ENCODE results near the gene CCDC85C. TPM values are rescaled to one million over a fixed set of nuclear protein-coding genes. Genes with fewer than 3 reads are reported as not detected.
A peak's percentile ranks its signal among the peaks of the same experiment; 100 is the strongest.

The CCDC85C gene
- polyA plus RNA-seq, 4 donors: 17.6 to 42.3 (median 28.6) TPM

DNA sequence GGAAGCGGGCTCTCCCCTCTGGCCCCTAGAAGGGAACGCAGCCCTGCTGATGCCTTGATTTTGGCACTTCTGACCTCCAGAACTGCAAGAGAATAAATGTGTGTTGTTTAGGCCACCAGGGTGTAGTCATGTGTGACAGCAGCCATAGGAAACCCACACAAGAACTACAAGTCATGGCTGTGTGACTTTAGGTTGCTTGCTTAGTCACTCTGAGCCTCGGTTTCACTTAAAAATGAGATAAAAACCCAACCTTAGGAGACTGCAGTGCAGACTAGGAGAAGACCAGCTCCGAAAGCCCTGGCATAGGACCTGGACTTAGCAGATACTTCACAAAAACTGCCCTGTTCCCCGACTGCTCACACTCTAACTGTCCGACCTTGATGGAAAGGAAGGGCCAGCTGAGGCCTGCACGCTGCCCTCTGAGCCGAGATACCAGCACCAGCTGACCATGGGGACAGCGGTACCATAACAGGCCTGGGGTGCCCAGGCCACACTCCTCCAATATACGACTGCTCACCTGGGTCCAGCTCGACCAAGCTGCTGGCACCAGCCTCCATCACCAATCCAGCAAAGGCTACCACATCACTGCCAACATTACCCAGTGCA lies 53.5 kb downstream of the CCDC85C start:
- H3K27ac ChIP-seq (ENCODE audit: low read depth in 1 of 3, low read length in 2 of 3): no peak overlapping the region
- FAIRE-seq: no peak
- 88 to 91% (median 89%) methylated on average over 11 of the region's 11 CpGs for WGBS, 3 donors

GRCh38 chr14:99549684-99550083 lies 54.3 kb downstream of the CCDC85C start:
- Histone ChIP-seq H3K4me1 (ENCODE audit: control insufficient read depth in 3 of 3, insufficient read depth in 2 of 3, low read depth in 1 of 3, low read length in 2 of 3) (peaks cover 8 to 67% (median 14%) of the 10 kb centered on the region in 3 donors), H3K9me3 (ENCODE audit: control insufficient read depth in 2 of 2, insufficient read depth in 1 of 2, low read depth in 1 of 2, low read length in 1 of 2) (no peaks in the 10 kb centered on the region), H3K27me3 (ENCODE audit: control insufficient read depth in 3 of 3, insufficient read depth in 3 of 3, low read length in 3 of 3) (no peaks in the 10 kb centered on the region), H3K36me3 (ENCODE audit: control insufficient read depth in 3 of 3, insufficient read depth in 2 of 3, low read depth in 1 of 3, low read length in 3 of 3) (peaks cover 0 to 19% (median 0%) of the 10 kb centered on the region in 3 donors), H3K27ac (ENCODE audit: low read depth in 1 of 3, low read length in 2 of 3) (peak overlapping the region in 1 of 3 donors; percentile 14), H3K4me3 (ENCODE audit: low read depth in 1 of 3, low read length in 3 of 3) (no peak overlapping the region)
- WGBS, 3 donors: 77 to 82% (median 81%) methylated on average over 10 of the region's 10 CpGs
- FAIRE-seq (no peak), DNase-seq (no peak)

More for the DNA sequence above, 53.5 kb downstream of the CCDC85C start:
- no peaks in the 10 kb centered on the region for H3K27me3 ChIP-seq (ENCODE audit: control insufficient read depth in 3 of 3, insufficient read depth in 3 of 3, low read length in 3 of 3)
- peaks cover 8 to 75% (median 14%) of the 10 kb centered on the region in 3 donors for H3K4me1 ChIP-seq (ENCODE audit: control insufficient read depth in 3 of 3, insufficient read depth in 2 of 3, low read depth in 1 of 3, low read length in 2 of 3)
- no peaks in the 10 kb centered on the region for H3K9me3 ChIP-seq (ENCODE audit: control insufficient read depth in 2 of 2, insufficient read depth in 1 of 2, low read depth in 1 of 2, low read length in 1 of 2)
- H3K36me3 ChIP-seq (ENCODE audit: control insufficient read depth in 3 of 3, insufficient read depth in 2 of 3, low read depth in 1 of 3, low read length in 3 of 3): peaks cover 0 to 14% (median 0%) of the 10 kb centered on the region in 3 donors
- DNase-seq: no peak
- no peak overlapping the region for H3K4me3 ChIP-seq (ENCODE audit: low read depth in 1 of 3, low read length in 3 of 3)

- no peaks in the 10 kb centered on the region for H3K27me3 ChIP-seq (ENCODE audit: control insufficient read depth in 3 of 3, insufficient read depth in 3 of 3, low read length in 3 of 3)
- peaks cover 0 to 24% (median 0%) of the 10 kb centered on the region in 3 donors for H3K36me3 ChIP-seq (ENCODE audit: control insufficient read depth in 3 of 3, insufficient read depth in 2 of 3, low read depth in 1 of 3, low read length in 3 of 3)
- no peak for DNase-seq
- peak overlapping the region in 1 of 3 donors; percentile 14 for H3K27ac ChIP-seq (ENCODE audit: low read depth in 1 of 3, low read length in 2 of 3)
- H3K4me1 ChIP-seq (ENCODE audit: control insufficient read depth in 3 of 3, insufficient read depth in 2 of 3, low read depth in 1 of 3, low read length in 2 of 3): peaks cover 8 to 60% (median 8%) of the 10 kb centered on the region in 3 donors
- FAIRE-seq: no peak
- no peak overlapping the region for H3K4me3 ChIP-seq (ENCODE audit: low read depth in 1 of 3, low read length in 3 of 3)
- no peaks in the 10 kb centered on the region for H3K9me3 ChIP-seq (ENCODE audit: control insufficient read depth in 2 of 2, insufficient read depth in 1 of 2, low read depth in 1 of 2, low read length in 1 of 2)
- 73 to 76% (median 76%) methylated on average over 10 of the region's 10 CpGs for WGBS, 3 donors
These were observed 55.0 kb downstream of the CCDC85C start for GRCh38 chr14:99548871-99549515.

DNA sequence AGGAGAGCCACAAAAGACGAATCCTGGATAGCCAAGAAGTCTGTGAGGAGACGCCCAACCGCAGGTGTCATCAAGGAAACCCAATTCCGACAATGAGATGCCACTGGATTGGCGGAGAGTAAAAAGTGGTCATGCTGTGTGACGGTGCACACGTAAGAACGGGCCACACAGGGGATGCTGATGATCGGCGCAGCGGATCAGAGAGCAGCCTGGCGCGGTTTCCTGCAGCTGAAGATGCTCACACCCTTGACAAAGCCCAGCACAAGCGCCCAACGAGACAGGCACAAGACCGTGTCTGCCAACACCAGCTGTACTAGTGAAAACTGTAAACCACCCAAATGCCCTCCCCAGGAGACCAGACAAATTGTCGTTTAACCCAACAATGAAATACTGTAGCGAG lies 55.8 kb downstream of the CCDC85C start:
- 89 to 95% (median 89%) methylated on average over 18 of the region's 18 CpGs for WGBS, 3 donors
- Histone ChIP-seq H3K9me3 (ENCODE audit: control insufficient read depth in 2 of 2, insufficient read depth in 1 of 2, low read depth in 1 of 2, low read length in 1 of 2) (no peaks in the 10 kb centered on the region), H3K4me3 (ENCODE audit: low read depth in 1 of 3, low read length in 3 of 3) (no peak overlapping the region), H3K27ac (ENCODE audit: low read depth in 1 of 3, low read length in 2 of 3) (no peak overlapping the region), H3K4me1 (ENCODE audit: control insufficient read depth in 3 of 3, insufficient read depth in 2 of 3, low read depth in 1 of 3, low read length in 2 of 3) (peaks cover 6 to 54% (median 8%) of the 10 kb centered on the region in 3 donors), H3K27me3 (ENCODE audit: control insufficient read depth in 3 of 3, insufficient read depth in 3 of 3, low read length in 3 of 3) (no peaks in the 10 kb centered on the region), H3K36me3 (ENCODE audit: control insufficient read depth in 3 of 3, insufficient read depth in 2 of 3, low read depth in 1 of 3, low read length in 3 of 3) (peaks cover 0 to 28% (median 0%) of the 10 kb centered on the region in 3 donors)
- no peak for FAIRE-seq
- no peak for DNase-seq

GRCh38 chr14:99546234-99546879 lies 57.6 kb downstream of the CCDC85C start:
- peaks cover 0 to 50% (median 9%) of the 10 kb centered on the region in 3 donors for H3K4me1 ChIP-seq (ENCODE audit: control insufficient read depth in 3 of 3, insufficient read depth in 2 of 3, low read depth in 1 of 3, low read length in 2 of 3)
- no peak for FAIRE-seq
- H3K36me3 ChIP-seq (ENCODE audit: control insufficient read depth in 3 of 3, insufficient read depth in 2 of 3, low read depth in 1 of 3, low read length in 3 of 3): peaks cover 0 to 30% (median 0%) of the 10 kb centered on the region in 3 donors
- no peaks in the 10 kb centered on the region for H3K9me3 ChIP-seq (ENCODE audit: control insufficient read depth in 2 of 2, insufficient read depth in 1 of 2, low read depth in 1 of 2, low read length in 1 of 2)
- no peak overlapping the region for H3K27ac ChIP-seq (ENCODE audit: low read depth in 1 of 3, low read length in 2 of 3)
- no peak for DNase-seq
- H3K4me3 ChIP-seq (ENCODE audit: low read depth in 1 of 3, low read length in 3 of 3): no peak overlapping the region
- H3K27me3 ChIP-seq (ENCODE audit: control insufficient read depth in 3 of 3, insufficient read depth in 3 of 3, low read length in 3 of 3): no peaks in the 10 kb centered on the region
- WGBS, 3 donors: 58 to 69% (median 69%) methylated on average over 13 of the region's 13 CpGs

DNA sequence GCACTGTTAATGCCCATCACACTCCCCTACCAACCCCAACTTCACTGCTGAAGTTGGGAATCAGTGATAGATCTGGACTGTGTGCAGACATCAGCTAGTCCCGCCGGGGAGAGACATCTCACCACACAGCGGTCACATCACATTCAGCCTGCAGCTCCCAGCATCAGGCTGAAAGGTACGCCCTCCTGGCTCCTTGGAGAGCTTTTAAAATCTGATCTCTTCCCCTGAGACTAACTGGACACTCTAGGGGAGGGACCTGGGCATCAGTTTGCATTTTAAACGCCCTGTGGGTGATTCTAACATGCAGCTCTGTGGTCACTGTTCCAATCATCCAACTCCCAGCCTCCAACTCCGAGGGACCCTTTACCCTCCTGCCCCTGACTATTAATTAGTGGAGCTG lies 58.4 kb downstream of the CCDC85C start:
- H3K9me3 ChIP-seq (ENCODE audit: control insufficient read depth in 2 of 2, insufficient read depth in 1 of 2, low read depth in 1 of 2, low read length in 1 of 2): no peaks in the 10 kb centered on the region
- WGBS, 3 donors: 77 to 86% (median 85%) methylated on average over 6 of the region's 6 CpGs
- DNase-seq (no peak), FAIRE-seq (no peak)
- no peak overlapping the region for H3K4me3 ChIP-seq (ENCODE audit: low read depth in 1 of 3, low read length in 3 of 3)
- H3K27ac ChIP-seq (ENCODE audit: low read depth in 1 of 3, low read length in 2 of 3): no peak overlapping the region
- no peaks in the 10 kb centered on the region for H3K27me3 ChIP-seq (ENCODE audit: control insufficient read depth in 3 of 3, insufficient read depth in 3 of 3, low read length in 3 of 3)
- H3K36me3 ChIP-seq (ENCODE audit: control insufficient read depth in 3 of 3, insufficient read depth in 2 of 3, low read depth in 1 of 3, low read length in 3 of 3): peaks cover 0 to 27% (median 0%) of the 10 kb centered on the region in 3 donors
- H3K4me1 ChIP-seq (ENCODE audit: control insufficient read depth in 3 of 3, insufficient read depth in 2 of 3, low read depth in 1 of 3, low read length in 2 of 3): peaks cover 0 to 43% (median 7%) of the 10 kb centered on the region in 3 donors

GRCh38 chr14:99544991-99545390 lies 59.0 kb downstream of the CCDC85C start:
- Histone ChIP-seq H3K4me1 (ENCODE audit: control insufficient read depth in 3 of 3, insufficient read depth in 2 of 3, low read depth in 1 of 3, low read length in 2 of 3) (peaks cover 0 to 37% (median 7%) of the 10 kb centered on the region in 3 donors), H3K27me3 (ENCODE audit: control insufficient read depth in 3 of 3, insufficient read depth in 3 of 3, low read length in 3 of 3) (no peaks in the 10 kb centered on the region), H3K27ac (ENCODE audit: low read depth in 1 of 3, low read length in 2 of 3) (no peak overlapping the region), H3K4me3 (ENCODE audit: low read depth in 1 of 3, low read length in 3 of 3) (no peak overlapping the region), H3K36me3 (ENCODE audit: control insufficient read depth in 3 of 3, insufficient read depth in 2 of 3, low read depth in 1 of 3, low read length in 3 of 3) (peaks cover 0 to 26% (median 0%) of the 10 kb centered on the region in 3 donors), H3K9me3 (ENCODE audit: control insufficient read depth in 2 of 2, insufficient read depth in 1 of 2, low read depth in 1 of 2, low read length in 1 of 2) (no peaks in the 10 kb centered on the region)
- DNase-seq: no peak
- WGBS, 3 donors: 72 to 79% (median 73%) methylated on average over 11 of the region's 11 CpGs
- no peak for FAIRE-seq

GRCh38 chr14:99543985-99544384 lies 60.0 kb downstream of the CCDC85C start:
- no peaks in the 10 kb centered on the region for H3K27me3 ChIP-seq (ENCODE audit: control insufficient read depth in 3 of 3, insufficient read depth in 3 of 3, low read length in 3 of 3)
- DNase-seq: no peak
- H3K9me3 ChIP-seq (ENCODE audit: control insufficient read depth in 2 of 2, insufficient read depth in 1 of 2, low read depth in 1 of 2, low read length in 1 of 2): no peaks in the 10 kb centered on the region
- FAIRE-seq: no peak
- H3K4me1 ChIP-seq (ENCODE audit: control insufficient read depth in 3 of 3, insufficient read depth in 2 of 3, low read depth in 1 of 3, low read length in 2 of 3): peaks cover 0 to 26% (median 7%) of the 10 kb centered on the region in 3 donors
- H3K4me3 ChIP-seq (ENCODE audit: low read depth in 1 of 3, low read length in 3 of 3): no peak overlapping the region
- H3K36me3 ChIP-seq (ENCODE audit: control insufficient read depth in 3 of 3, insufficient read depth in 2 of 3, low read depth in 1 of 3, low read length in 3 of 3): peaks cover 0 to 26% (median 0%) of the 10 kb centered on the region in 3 donors
- WGBS, 3 donors: 84 to 90% (median 89%) methylated on average over 12 of the region's 12 CpGs
- H3K27ac ChIP-seq (ENCODE audit: low read depth in 1 of 3, low read length in 2 of 3): no peak overlapping the region
